Measurements from ENCODE around the gene CABP4. TPM values are rescaled to one million over a fixed set of nuclear protein-coding genes. Genes with fewer than 3 reads are reported as not detected.

Gene CABP4
- total RNA-seq, 1 donor from 2014 or later = not detected

DNA sequence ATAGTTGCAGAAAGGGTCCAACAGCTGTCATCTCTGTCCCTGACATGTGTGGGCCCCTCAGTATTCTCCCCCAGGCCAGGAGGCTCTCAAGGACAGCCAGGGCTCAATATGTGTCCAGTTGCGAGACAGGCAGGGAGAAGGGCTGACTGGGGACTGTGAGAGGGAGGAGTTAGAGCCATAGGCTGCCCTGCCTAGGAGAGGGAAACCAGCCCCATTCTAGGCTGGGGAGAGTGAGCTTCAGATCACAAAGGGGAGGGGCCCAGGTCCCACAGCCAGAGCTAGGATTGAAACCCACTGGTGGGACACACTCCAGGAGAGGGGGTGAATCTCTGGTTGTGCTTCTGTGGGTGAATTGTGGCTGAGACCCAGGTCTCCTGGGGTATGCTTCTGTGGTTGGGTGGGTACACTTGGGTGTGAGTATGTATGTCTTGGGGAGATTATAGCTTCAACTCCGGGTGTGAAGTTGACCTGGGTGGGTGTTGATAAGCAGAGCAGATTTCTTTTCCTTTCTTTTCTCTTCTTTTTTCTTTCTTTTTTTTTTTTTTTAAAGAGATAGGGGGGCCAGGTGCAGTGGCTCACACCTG is 41.8 kb upstream of the CABP4 start:
- H3K4me3 ChIP-seq (ENCODE audit: low read depth, low read length) = no peak overlapping the region
- no peak for DNase-seq (ENCODE audit: low read depth)
- TF ChIP-seq, protein P1, sequence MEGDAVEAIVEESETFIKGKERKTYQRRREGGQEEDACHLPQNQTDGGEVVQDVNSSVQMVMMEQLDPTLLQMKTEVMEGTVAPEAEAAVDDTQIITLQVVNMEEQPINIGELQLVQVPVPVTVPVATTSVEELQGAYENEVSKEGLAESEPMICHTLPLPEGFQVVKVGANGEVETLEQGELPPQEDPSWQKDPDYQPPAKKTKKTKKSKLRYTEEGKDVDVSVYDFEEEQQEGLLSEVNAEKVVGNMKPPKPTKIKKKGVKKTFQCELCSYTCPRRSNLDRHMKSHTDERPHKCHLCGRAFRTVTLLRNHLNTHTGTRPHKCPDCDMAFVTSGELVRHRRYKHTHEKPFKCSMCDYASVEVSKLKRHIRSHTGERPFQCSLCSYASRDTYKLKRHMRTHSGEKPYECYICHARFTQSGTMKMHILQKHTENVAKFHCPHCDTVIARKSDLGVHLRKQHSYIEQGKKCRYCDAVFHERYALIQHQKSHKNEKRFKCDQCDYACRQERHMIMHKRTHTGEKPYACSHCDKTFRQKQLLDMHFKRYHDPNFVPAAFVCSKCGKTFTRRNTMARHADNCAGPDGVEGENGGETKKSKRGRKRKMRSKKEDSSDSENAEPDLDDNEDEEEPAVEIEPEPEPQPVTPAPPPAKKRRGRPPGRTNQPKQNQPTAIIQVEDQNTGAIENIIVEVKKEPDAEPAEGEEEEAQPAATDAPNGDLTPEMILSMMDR (conservative IDR thresholded peaks at IDR 0.05; ENCODE audit: low read depth, low read length) = no peak

DNA sequence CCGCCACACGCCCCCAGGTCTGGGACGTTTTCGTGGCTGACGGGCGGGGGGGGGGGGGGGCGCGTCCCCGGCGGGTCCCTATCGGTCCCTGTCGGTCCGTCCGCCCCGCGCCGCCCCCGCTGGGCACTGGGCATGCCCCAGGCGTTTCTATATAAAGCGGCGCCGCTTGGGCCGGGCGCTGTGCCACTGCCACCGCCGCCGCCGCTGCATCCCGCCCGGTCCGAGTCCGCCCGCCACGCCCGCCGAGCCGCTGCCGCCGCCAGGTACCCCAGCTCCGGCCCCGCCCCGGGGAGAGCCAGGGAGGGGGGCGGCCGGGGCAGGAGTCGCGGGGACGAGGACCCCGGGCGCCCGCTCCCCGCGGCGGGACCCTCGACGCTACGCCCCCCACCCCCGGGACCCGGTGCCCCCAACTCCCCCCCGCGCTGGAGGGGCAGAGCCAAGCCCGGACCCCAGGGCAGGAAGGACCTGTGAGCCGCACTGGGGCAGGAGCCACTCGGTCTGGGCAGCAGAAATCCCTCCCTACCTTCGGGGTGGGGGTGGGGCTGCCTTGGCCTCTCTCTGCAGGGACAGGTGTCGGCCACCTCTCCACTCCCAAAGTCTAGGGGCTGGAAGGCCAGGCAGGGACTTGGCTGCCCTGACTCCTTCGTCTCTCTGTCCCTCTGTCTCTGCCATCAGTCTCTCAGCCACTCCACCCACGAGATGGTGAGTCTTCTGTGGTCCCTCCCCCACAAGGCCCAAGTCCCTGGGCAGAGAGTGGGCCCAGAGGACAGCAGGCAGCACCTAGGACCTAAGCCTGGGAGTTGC is 39.5 kb upstream of the CABP4 start, which contains the start of gene CARNS1:
TSS of gene CARNS1 (plus strand) at position 178 of the 804 bp plus-strand sequence. CDS start at position 700, 522 bp downstream.
- H3K4me3 ChIP-seq (ENCODE audit: low read depth, low read length) = no peak within 1 kb of the TSS
- TF ChIP-seq, protein P1 (conservative IDR thresholded peaks at IDR 0.05; ENCODE audit: low read depth, low read length) = no peak
- no peak for DNase-seq (ENCODE audit: low read depth)

DNA sequence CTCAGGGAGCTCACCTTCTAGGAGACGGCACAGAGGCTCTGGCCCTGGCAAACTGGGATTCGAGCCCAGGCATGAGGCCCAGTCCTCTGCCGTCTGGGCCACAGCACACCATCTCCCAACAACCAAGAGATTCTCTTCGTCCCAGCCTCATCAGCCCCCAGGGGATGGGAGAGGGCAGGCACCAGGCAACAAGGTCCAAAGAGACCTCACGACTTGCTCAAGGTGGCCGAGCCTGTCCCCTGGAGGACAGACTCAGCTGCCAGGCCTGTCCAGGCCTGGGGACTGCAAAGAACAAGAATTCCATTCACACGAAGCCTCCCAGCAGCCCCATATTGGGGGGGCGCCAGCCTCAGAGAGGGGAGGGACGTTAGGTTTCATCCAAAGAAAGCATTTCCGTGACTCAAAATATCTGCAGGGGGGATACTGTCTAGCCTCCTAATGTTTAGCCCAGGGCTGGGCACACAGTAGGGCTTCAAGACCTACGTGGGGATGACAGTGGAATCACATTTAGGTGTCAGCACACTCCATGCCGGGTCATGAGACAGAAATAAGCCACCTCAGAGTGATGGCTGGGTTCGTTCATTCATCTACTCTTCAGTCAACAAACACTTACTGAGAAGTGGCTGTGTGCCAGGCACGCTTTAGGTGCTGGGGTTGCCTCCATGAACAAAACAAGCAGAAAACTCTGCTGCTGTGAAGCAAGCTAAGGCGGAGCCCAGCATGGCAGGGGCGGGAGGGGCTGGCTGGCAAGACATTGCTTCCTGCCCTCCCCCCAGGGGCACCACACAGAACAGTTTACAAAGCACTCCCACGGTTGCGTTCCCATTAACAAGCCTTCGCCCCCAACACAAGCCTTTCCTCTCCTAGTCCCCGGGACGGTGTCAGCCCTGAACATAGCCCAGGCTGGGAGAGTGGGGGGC is 38.5 kb upstream of the CABP4 start:
- no peak for DNase-seq (ENCODE audit: low read depth)
- TF ChIP-seq, protein P1 (conservative IDR thresholded peaks at IDR 0.05; ENCODE audit: low read depth, low read length) = no peak
- no peak overlapping the region for H3K4me3 ChIP-seq (ENCODE audit: low read depth, low read length)

DNA sequence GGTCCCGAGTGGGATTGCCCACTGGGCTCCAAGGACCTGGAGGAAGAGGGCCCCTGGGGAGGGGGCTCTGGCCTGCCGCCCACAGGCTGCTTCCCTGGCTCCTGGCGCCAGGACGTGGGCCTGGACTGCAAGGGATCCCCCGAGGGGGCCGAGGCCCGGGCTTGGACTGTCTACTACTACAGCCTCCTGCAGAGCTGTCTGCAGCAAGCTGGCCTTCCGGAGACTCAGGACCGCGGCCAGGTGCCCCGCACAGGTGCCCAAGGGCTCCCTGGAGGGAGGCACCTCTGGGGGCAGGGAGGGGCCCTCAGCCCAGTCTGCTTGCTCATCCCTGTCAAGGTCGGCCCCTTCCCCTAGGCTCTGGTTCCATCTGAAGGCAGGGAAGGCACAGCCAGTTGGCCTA is 37.7 kb upstream of the CABP4 start:
- no peak overlapping the region for H3K4me3 ChIP-seq (ENCODE audit: low read depth, low read length)
- DNase-seq (ENCODE audit: low read depth) = no peak
- TF ChIP-seq, protein P1 (conservative IDR thresholded peaks at IDR 0.05; ENCODE audit: low read depth, low read length) = no peak

DNA sequence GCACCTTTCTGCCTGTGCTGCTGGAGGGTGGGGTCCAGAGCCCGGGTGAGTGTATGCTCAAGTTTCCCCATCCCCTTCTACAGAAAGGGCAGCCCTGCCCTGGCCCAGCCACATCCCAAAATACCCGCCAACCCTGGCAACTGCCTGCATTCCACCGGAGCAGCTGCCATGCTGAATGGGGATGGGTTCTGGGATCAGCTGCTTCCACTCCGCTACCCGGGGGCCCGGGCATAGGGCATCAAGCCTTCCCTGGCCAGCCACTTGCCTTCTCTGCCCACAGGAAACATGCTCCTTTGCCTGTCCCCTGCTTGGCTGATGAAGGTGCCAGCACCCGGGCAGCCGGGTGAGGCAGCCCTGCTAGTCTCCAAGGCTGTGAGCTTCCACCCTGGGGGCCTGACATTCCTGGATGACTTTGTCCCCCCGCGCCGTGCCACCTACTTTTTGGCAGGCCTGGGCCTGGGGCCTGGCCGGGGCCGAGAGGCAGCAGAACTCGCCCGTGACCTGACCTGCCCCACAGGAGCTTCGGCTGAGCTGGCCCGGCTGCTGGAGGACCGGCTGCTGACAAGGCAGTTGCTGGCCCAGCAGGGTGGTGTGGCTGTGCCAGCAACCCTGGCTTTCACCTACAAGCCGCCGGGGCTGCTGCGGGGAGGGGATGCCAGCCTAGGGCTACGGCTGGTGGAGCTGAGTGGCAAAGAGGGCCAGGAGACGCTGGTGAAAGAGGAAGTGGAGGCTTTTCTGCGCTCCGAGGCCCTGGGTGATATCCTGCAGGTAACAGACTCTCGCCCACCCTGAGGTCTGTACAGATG is 36.5 kb upstream of the CABP4 start:
- H3K4me3 ChIP-seq (ENCODE audit: low read depth, low read length) = no peak overlapping the region
- TF ChIP-seq, protein P1 (conservative IDR thresholded peaks at IDR 0.05; ENCODE audit: low read depth, low read length) = no peak
- no peak for DNase-seq (ENCODE audit: low read depth)

Measured in epithelial cell of proximal tubule (primary cell).